SH-SY5Y (cell line): ENCODE results near the gene CALHM5.

ENCODE experiments used
- GATA2 ChIP-seq: IDR thresholded peaks from 2 replicates; pipeline ENCODE4 v1.6.1; 2011; ENCODE audit warnings: mild to moderate bottlenecking, low read depth, low read length
- GATA3 ChIP-seq: IDR thresholded peaks from 2 replicates; pipeline ENCODE4 v1.6.1; 2011; ENCODE audit warnings: low read depth, mild to moderate bottlenecking, low read length, moderate library complexity

CALHM5 gene

DNA sequence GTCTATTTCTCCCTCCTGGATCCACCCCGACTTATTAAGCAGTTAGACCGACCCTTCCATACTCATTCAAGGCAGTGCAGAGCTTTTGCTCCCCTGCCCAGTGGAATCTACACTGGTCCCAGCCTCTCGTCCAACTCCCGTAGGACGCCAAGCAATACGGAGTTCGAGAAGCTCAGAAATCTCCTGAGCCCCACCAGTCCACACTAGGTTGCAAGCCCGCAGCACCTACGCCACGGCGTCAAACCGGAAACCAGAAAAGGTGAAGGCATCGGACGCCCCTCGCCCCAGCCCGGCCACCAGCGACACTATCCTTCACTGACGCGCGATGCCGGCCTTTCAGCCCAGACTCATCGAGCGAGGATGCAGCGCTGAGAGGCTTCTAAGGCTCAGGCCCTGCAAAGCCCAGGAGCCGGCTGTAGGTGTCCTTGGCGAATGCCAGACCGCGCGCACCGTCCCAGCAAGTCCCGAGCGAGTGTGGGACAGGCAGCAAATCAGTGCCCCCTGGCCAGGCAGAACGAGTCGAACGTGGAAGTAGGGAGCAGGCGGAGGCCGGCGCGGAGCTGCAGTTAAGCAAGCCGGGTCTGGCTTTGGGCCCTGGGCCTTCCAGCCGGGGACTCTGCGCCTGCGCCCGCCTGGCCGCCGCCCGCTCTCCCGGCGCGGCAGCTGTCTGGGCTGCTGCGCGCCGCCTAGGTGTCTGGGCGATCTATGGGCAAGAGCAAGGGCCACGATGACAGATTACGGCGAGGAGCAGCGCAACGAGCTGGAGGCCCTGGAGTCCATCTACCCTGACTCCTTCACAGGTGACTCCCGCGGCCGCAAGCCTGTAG lies 59.6 kb downstream of the CALHM5 start, which contains the start of gene RWDD1:
Gene RWDD1 (plus strand): TSS at position 649 of the 827 bp plus-strand sequence. CDS start 79 bp downstream, at position 728.
- TF ChIP-seq GATA2, result no peak
- TF ChIP-seq GATA3, result no peak

DNA sequence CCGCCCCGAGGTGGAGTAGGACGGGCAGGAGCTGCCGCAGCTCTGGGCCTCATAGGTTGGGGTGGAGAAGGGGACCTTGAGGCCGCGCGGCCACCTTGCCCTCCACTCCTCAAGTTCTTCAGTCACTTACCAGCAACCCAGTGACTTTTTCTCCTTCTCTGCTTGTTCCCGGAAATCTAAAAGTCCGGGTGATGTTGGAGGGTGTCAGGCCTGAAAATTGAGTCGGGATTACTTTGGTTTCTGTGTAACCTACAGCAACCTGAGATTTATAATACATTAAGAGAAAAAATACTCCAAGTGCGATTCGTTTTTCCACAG lies 60.2 kb downstream of the CALHM5 start:
- no peak for TF ChIP-seq GATA3
- TF ChIP-seq GATA2, result no peak

DNA sequence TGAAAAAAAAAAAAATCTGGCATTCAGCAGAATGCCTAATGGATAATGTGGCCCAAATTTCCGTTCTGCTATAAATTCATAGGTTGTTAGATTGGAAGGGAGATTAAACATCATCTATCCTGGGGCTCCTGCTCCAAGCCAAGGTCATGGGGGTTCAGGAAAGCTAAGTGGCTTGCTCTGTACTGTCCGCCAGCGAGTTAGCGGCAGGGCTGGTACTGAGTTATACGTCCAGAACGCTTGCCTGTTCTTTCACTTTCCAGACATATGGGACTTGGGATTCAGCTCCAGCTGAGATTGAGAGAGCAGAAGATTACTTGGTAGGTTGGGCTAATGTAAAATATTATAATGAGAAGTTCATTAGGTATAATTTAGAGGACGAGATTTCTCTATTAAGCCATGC lies 60.7 kb downstream of the CALHM5 start:
- TF ChIP-seq GATA2 (no peak), GATA3 (no peak)
